ENCODE data around the gene RABL2A.
"Not testable (repeated sequence)": the region's sequence is repeated elsewhere in the genome, so short reads cannot be mapped to it uniquely, and the experiment has no call there.

DNA sequence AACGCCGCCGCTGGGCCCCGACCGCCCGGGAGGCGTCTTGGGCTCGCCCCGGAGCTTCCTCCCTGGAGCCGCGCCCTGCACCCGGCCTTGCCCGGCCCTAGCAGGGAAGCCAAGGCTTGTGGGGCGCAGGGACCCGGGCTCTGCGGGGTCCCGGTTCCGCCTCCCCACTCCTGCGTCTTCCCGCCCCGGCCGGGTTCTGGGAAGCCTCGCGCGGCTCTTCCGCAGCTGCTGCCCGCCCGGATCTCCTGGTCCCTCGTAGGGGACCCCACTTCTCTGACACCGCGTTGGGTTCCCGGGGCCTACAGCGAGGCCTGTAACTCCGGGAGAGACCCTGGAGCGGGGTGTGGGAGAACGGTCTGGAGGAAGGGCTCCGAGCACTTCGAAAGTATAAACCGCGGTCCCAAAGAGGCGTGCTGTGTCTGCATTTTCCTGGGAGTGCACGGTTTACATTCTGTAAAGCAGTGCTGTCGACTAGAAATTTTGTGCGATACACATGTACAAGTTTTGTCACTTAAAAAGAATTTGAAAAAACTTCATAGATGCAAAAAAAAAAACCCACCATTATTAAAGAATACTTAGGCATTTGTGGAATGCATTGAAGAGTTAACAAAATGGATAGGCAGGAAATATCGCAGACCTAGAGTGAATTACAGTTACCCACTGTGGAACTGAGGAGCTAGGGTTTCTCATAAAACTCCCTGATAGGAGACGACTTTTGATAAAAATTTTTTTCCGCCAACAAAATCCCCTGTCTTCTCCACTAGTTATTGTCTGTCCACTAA, 42.6 kb upstream of the RABL2A start:
- not testable (repeated sequence) for TF ChIP-seq CTCF, POLR2A (IDR thresholded peaks at IDR 0.05)

All from thyroid gland (tissue), 4 donors.